Thymus (tissue), 11 donors: ENCODE results near the gene CELF4. TPM values are rescaled to one million over a fixed set of nuclear protein-coding genes. Genes with fewer than 3 reads are reported as not detected.

Experiments used
- DNase-seq, 9 donors: peaks; one replicate each; pipeline ENCODE4 v3.0.0-alpha.2; 2013; ENCODE audit warnings: low spot score in 9 of 9, low read depth in 6 of 9, missing footprints in 1 of 9
- H3K27ac ChIP-seq, 2 donors: one replicate each; pipeline ENCODE4 v1.5.1; 2013; ENCODE audit warnings: control low read depth in 1 of 2, low read depth in 1 of 2, low read length in 1 of 2, mild to moderate bottlenecking in 1 of 2, moderate library complexity in 1 of 2
- H3K27me3 ChIP-seq, 2 donors: one replicate each; pipeline ENCODE4 v1.5.1; 2013; ENCODE audit warnings: low read length in 1 of 2; ENCODE audit not compliant: control insufficient read depth in 2 of 2, insufficient read depth in 1 of 2
- H3K36me3 ChIP-seq, 2 donors: one replicate each; pipeline ENCODE4 v1.5.1; 2013; ENCODE audit warnings: low read length in 1 of 2, mild to moderate bottlenecking in 1 of 2, moderate library complexity in 1 of 2; ENCODE audit not compliant: control insufficient read depth in 2 of 2, insufficient read depth in 2 of 2
- H3K4me1 ChIP-seq, 2 donors: one replicate each; pipeline ENCODE4 v1.5.1; 2013; ENCODE audit warnings: low read length in 2 of 2; ENCODE audit not compliant: control insufficient read depth in 2 of 2, insufficient read depth in 2 of 2
- H3K4me3 ChIP-seq, 2 donors: one replicate each; pipeline ENCODE4 v1.5.1; 2013; ENCODE audit warnings: low read length in 2 of 2, control low read depth in 1 of 2, mild to moderate bottlenecking in 1 of 2
- H3K9me3 ChIP-seq, 2 donors: one replicate each; pipeline ENCODE4 v1.5.1; 2013; ENCODE audit warnings: low read length in 1 of 2, mild to moderate bottlenecking in 1 of 2; ENCODE audit not compliant: control insufficient read depth in 2 of 2, insufficient read depth in 1 of 2
- WGBS: extraction: QIAGEN DNeasy Blood & Tissue Kit; methylation state at CpG from one replicate; pipeline ENCODE4 v1.1.7; 2013; 5-methylcytosine and 5-hydroxymethylcytosine counted together
- polyA plus RNA-seq: library from polyadenylated mRNA; stranded (reverse); fragments of 200-250 nt; gene quantifications from one replicate; pipeline ENCODE4 v1.2.3, GENCODE V29; 2013
- total RNA-seq: library from RNA; stranded (reverse); fragments of 120-200 nt; gene quantifications from one replicate; pipeline ENCODE4 v1.2.4, GENCODE V29; 2013
- donor health status: healthy.

Gene CELF4
- total and polyA plus RNA-seq, 2 donors: 0.05 to 0.39 TPM

GRCh38 chr18:37499044-37499443 is 66.6 kb downstream of the CELF4 start:
- no peak for DNase-seq
- H3K4me3 ChIP-seq: no peak overlapping the region
- H3K9me3 ChIP-seq: no peaks in the 10 kb centered on the region
- no peaks in the 10 kb centered on the region for H3K36me3 ChIP-seq
- H3K27ac ChIP-seq: no peak overlapping the region
- 58% methylated on average over 4 of the region's 4 CpGs for WGBS
- H3K4me1 ChIP-seq: no peaks in the 10 kb centered on the region
- H3K27me3 ChIP-seq: no peaks in the 10 kb centered on the region

DNA sequence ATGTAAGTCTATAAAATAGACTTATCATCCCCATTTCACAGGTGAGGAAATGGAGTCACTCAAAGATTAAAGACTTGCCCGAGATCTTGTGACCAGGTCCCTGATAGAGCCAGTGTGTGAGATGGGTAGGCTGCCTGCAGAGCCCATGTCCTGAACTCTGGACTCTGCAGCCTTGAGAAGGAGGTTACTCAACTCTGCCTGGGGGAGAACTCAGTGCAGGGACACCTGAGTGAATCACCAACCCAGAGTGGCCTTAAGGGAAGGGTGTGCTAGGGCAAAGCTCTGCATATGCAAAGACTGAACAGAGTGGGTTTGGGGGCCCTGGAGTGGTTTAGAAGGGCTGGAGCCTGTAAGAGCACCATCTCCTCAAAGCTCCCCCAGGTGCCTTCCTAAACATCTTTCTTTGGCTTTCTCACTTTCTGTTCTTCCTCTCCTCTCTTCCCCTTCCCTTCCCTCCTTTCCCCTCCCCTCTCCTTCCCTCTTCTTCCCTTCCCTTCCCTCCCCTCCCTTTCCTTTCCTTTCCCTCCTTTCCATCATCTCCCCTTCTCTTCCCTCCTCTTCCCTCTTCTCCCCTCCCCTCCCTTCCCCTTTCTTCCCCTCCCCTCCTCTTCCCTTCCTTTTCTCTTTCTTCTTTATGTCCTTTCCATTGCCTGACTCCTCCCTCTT is 67.6 kb downstream of the CELF4 start:
- no peak for DNase-seq
- H3K27me3 ChIP-seq: peaks cover 0 to 2% of the 10 kb centered on the region in 2 donors
- no peaks in the 10 kb centered on the region for H3K36me3 ChIP-seq
- WGBS: 96% methylated on average over 1 of the region's 1 CpG
- no peak overlapping the region for H3K27ac ChIP-seq
- H3K4me1 ChIP-seq: no peaks in the 10 kb centered on the region
- H3K4me3 ChIP-seq: no peak overlapping the region
- no peaks in the 10 kb centered on the region for H3K9me3 ChIP-seq

DNA sequence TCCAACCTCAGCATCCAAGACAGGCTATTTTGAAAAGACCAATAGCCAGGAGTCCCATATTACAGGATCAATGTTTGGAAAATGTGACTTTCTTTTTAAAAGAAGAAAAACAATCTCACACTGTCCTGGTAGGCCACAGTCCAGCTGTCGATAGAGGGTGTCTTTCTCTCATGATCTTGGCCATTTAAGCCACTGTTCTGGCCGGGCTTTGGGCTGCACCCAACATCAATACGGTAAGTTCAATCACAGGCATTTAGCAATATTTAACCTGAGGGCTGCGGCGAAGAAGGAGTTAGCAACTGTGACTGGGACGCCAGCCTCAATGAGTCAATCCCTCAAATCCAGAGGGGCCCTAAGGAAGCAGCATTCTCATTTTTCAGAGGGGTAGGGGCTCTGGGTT is 69.0 kb downstream of the CELF4 start:
- Histone ChIP-seq H3K4me3 (no peak overlapping the region), H3K4me1 (no peaks in the 10 kb centered on the region), H3K27ac (no peak overlapping the region), H3K9me3 (no peaks in the 10 kb centered on the region), H3K36me3 (no peaks in the 10 kb centered on the region), H3K27me3 (peaks cover 2 to 8% of the 10 kb centered on the region in 2 donors)
- no peak for DNase-seq
- 93% methylated on average over 6 of the region's 6 CpGs for WGBS

DNA sequence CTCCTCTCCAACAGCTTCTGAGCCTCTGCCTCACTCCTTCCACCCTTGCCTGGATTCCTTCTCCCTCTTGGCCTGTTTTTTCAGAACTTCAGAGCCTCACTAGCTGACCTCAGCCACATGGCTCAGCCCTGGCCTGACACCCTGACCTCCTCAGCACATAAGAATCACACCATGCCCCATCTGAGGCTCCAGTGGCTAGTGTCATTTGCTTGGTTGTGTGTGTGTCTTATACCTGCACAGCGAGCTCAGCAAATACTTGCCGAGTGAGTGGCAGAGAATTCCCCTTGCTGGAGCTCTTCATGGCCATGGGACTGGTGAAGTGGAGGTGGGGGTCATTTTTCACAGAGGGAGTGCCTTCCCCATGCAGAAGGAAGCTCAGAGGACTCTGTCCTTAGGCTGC is 70.2 kb downstream of the CELF4 start:
- no peak for DNase-seq
- no peak overlapping the region for H3K4me3 ChIP-seq
- H3K9me3 ChIP-seq: no peaks in the 10 kb centered on the region
- H3K36me3 ChIP-seq: no peaks in the 10 kb centered on the region
- H3K27ac ChIP-seq: no peak overlapping the region
- WGBS: 71% methylated on average over 2 of the region's 2 CpGs
- H3K4me1 ChIP-seq: no peaks in the 10 kb centered on the region
- H3K27me3 ChIP-seq: peaks cover 5 to 20% of the 10 kb centered on the region in 2 donors

- Histone ChIP-seq H3K36me3 (no peaks in the 10 kb centered on the region), H3K4me3 (no peak overlapping the region), H3K4me1 (no peaks in the 10 kb centered on the region), H3K27me3 (peaks cover 5 to 26% of the 10 kb centered on the region in 2 donors), H3K27ac (no peak overlapping the region), H3K9me3 (no peaks in the 10 kb centered on the region)
- DNase-seq: no peak
- 91% methylated on average over 5 of the region's 5 CpGs for WGBS
These were observed 71.2 kb downstream of the CELF4 start for GRCh38 chr18:37494406-37494805.

GRCh38 chr18:37493352-37493935 is 72.2 kb downstream of the CELF4 start:
- no peaks in the 10 kb centered on the region for H3K4me1 ChIP-seq
- no peaks in the 10 kb centered on the region for H3K9me3 ChIP-seq
- H3K27ac ChIP-seq: no peak overlapping the region
- WGBS: 54% methylated on average over 7 of the region's 7 CpGs
- H3K4me3 ChIP-seq: no peak overlapping the region
- DNase-seq: no peak
- H3K36me3 ChIP-seq: no peaks in the 10 kb centered on the region
- H3K27me3 ChIP-seq: peaks cover 5 to 36% of the 10 kb centered on the region in 2 donors

GRCh38 chr18:37492952-37493351 is 72.6 kb downstream of the CELF4 start:
- 60% methylated on average over 1 of the region's 1 CpG for WGBS

GRCh38 chr18:37491526-37491925 is 74.1 kb downstream of the CELF4 start:
- H3K27me3 ChIP-seq: peaks cover 12 to 55% of the 10 kb centered on the region in 2 donors
- no peaks in the 10 kb centered on the region for H3K9me3 ChIP-seq
- no peak overlapping the region for H3K27ac ChIP-seq
- H3K36me3 ChIP-seq: no peaks in the 10 kb centered on the region
- WGBS: 74% methylated on average over 10 of the region's 10 CpGs
- no peak overlapping the region for H3K4me3 ChIP-seq
- no peak for DNase-seq
- no peaks in the 10 kb centered on the region for H3K4me1 ChIP-seq

More at GRCh38 chr18:37492952-37493351, 72.6 kb downstream of the CELF4 start:
- Histone ChIP-seq H3K27ac (no peak overlapping the region), H3K4me1 (no peaks in the 10 kb centered on the region), H3K36me3 (no peaks in the 10 kb centered on the region), H3K9me3 (no peaks in the 10 kb centered on the region), H3K27me3 (peaks cover 5 to 41% of the 10 kb centered on the region in 2 donors), H3K4me3 (no peak overlapping the region)
- no peak for DNase-seq

- H3K4me1 ChIP-seq: no peaks in the 10 kb centered on the region
- H3K9me3 ChIP-seq: no peaks in the 10 kb centered on the region
- no peak overlapping the region for H3K4me3 ChIP-seq
- DNase-seq: no peak
- 73% methylated on average over 3 of the region's 3 CpGs for WGBS
- peaks cover 27 to 69% of the 10 kb centered on the region in 2 donors for H3K27me3 ChIP-seq
- H3K36me3 ChIP-seq: no peaks in the 10 kb centered on the region
- no peak overlapping the region for H3K27ac ChIP-seq
These were observed 75.6 kb downstream of the CELF4 start for GRCh38 chr18:37489998-37490397.
